ENCODE data around the gene IGFBP2.

IGFBP2 gene

GRCh38 chr2:216620786-216621185 is 12.4 kb upstream of the IGFBP2 start:
- no peak for DNase-seq (ENCODE audit: extremely low spot score)
- TF ChIP-seq FOXA1 (IDR thresholded peaks at IDR 0.05) (no peak), HDGF (IDR thresholded peaks at IDR 0.05; ENCODE audit: borderline replicate concordance) (no peak), ZNF384 (IDR thresholded peaks at IDR 0.05) (no peak), CTBP1 (IDR thresholded peaks at IDR 0.05; ENCODE audit: borderline replicate concordance) (no peak), NFRKB (IDR thresholded peaks at IDR 0.05) (no peak), BHLHE40 (IDR thresholded peaks at IDR 0.05; ENCODE audit: borderline replicate concordance) (no peak), ELF4 (IDR thresholded peaks at IDR 0.05) (no peak), L3MBTL2 (conservative IDR thresholded peaks at IDR 0.05) (no peak), ARNT (IDR thresholded peaks at IDR 0.05) (no peak), FOXK2 (IDR thresholded peaks at IDR 0.05) (no peak), PKNOX1 (IDR thresholded peaks at IDR 0.05) (no peak), SP1 (IDR thresholded peaks at IDR 0.05) (no peak), SUZ12 (IDR thresholded peaks at IDR 0.05) (no peak), FOXM1 (IDR thresholded peaks at IDR 0.05; ENCODE audit: borderline replicate concordance) (no peak), LEF1 (IDR thresholded peaks at IDR 0.05; ENCODE audit: borderline replicate concordance) (no peak), TARDBP (IDR thresholded peaks at IDR 0.05) (no peak)
- POLR2A ChIA-PET, result interaction anchor here (1.3 kb wide), 1 partner anchor 29 kb away, joined by 3 read pairs; no protein-coding TSS in a partner anchor
- CTCF ChIA-PET, result no interaction called here

GRCh38 chr2:216621292-216621691 is 11.9 kb upstream of the IGFBP2 start:
- ChIA-PET POLR2A (interaction anchor here (1.1 to 1.3 kb wide), 2 partner anchors 30 to 123 kb away, joined by 3 read pairs; partner anchors contain the start of gene RPL37A), CTCF (no interaction called here)
- TF ChIP-seq PKNOX1 (IDR thresholded peaks at IDR 0.05) (no peak), NFRKB (IDR thresholded peaks at IDR 0.05) (no peak), CTBP1 (IDR thresholded peaks at IDR 0.05; ENCODE audit: borderline replicate concordance) (no peak), SP1 (IDR thresholded peaks at IDR 0.05) (no peak), ZNF384 (IDR thresholded peaks at IDR 0.05) (no peak), HDGF (IDR thresholded peaks at IDR 0.05; ENCODE audit: borderline replicate concordance) (no peak), FOXK2 (IDR thresholded peaks at IDR 0.05) (no peak), L3MBTL2 (conservative IDR thresholded peaks at IDR 0.05) (no peak), FOXA1 (IDR thresholded peaks at IDR 0.05) (no peak), ELF4 (IDR thresholded peaks at IDR 0.05) (no peak), TARDBP (IDR thresholded peaks at IDR 0.05) (no peak), BHLHE40 (IDR thresholded peaks at IDR 0.05; ENCODE audit: borderline replicate concordance) (no peak), ARNT (IDR thresholded peaks at IDR 0.05) (no peak), FOXM1 (IDR thresholded peaks at IDR 0.05; ENCODE audit: borderline replicate concordance) (no peak), LEF1 (IDR thresholded peaks at IDR 0.05; ENCODE audit: borderline replicate concordance) (no peak), SUZ12 (IDR thresholded peaks at IDR 0.05) (no peak)
- no peak for DNase-seq (ENCODE audit: extremely low spot score)

- DNase-seq (ENCODE audit: extremely low spot score), result no peak
- CTCF ChIA-PET, result no interaction called here
- TF ChIP-seq FOXM1 (IDR thresholded peaks at IDR 0.05; ENCODE audit: borderline replicate concordance), result no peak
- no peak for TF ChIP-seq L3MBTL2 (conservative IDR thresholded peaks at IDR 0.05)
- TF ChIP-seq ARNT (IDR thresholded peaks at IDR 0.05), result no peak
- TF ChIP-seq SUZ12 (IDR thresholded peaks at IDR 0.05), result no peak
- no peak for TF ChIP-seq LEF1 (IDR thresholded peaks at IDR 0.05; ENCODE audit: borderline replicate concordance)
- no peak for TF ChIP-seq FOXA1 (IDR thresholded peaks at IDR 0.05)
- TF ChIP-seq SP1 (IDR thresholded peaks at IDR 0.05), result no peak
- TF ChIP-seq BHLHE40 (IDR thresholded peaks at IDR 0.05; ENCODE audit: borderline replicate concordance), result no peak
- no peak for TF ChIP-seq TARDBP (IDR thresholded peaks at IDR 0.05)
- POLR2A ChIA-PET, result no interaction called here
Observed at GRCh38 chr2:216622526-216622925, 10.7 kb upstream of the IGFBP2 start.

GRCh38 chr2:216624251-216624650 is 9.0 kb upstream of the IGFBP2 start:
- ChIA-PET CTCF (no interaction called here), POLR2A (no interaction called here)

GRCh38 chr2:216626168-216626874 is 6.9 kb upstream of the IGFBP2 start:
- ChIA-PET POLR2A (no interaction called here), CTCF (no interaction called here)
- no peak for TF ChIP-seq L3MBTL2 (conservative IDR thresholded peaks at IDR 0.05)
- TF ChIP-seq SUZ12 (IDR thresholded peaks at IDR 0.05), result no peak
- no peak for TF ChIP-seq BHLHE40 (IDR thresholded peaks at IDR 0.05; ENCODE audit: borderline replicate concordance)
- TF ChIP-seq ELF4 (IDR thresholded peaks at IDR 0.05), result no peak
- TF ChIP-seq ZNF384 (IDR thresholded peaks at IDR 0.05), result no peak
- no peak for TF ChIP-seq ARNT (IDR thresholded peaks at IDR 0.05)
- TF ChIP-seq FOXK2 (IDR thresholded peaks at IDR 0.05), result no peak
- no peak for TF ChIP-seq FOXM1 (IDR thresholded peaks at IDR 0.05; ENCODE audit: borderline replicate concordance)
- TF ChIP-seq HDGF (IDR thresholded peaks at IDR 0.05; ENCODE audit: borderline replicate concordance), result no peak
- no peak for TF ChIP-seq TARDBP (IDR thresholded peaks at IDR 0.05)
- no peak for TF ChIP-seq FOXA1 (IDR thresholded peaks at IDR 0.05)
- TF ChIP-seq NFRKB (IDR thresholded peaks at IDR 0.05), result no peak
- TF ChIP-seq CTBP1 (IDR thresholded peaks at IDR 0.05; ENCODE audit: borderline replicate concordance), result no peak
- TF ChIP-seq SP1 (IDR thresholded peaks at IDR 0.05), result no peak
- no peak for TF ChIP-seq PKNOX1 (IDR thresholded peaks at IDR 0.05)
- no peak for TF ChIP-seq LEF1 (IDR thresholded peaks at IDR 0.05; ENCODE audit: borderline replicate concordance)
- no peak for DNase-seq (ENCODE audit: extremely low spot score)

More at GRCh38 chr2:216624251-216624650, 9.0 kb upstream of the IGFBP2 start:
- TF ChIP-seq BHLHE40 (IDR thresholded peaks at IDR 0.05; ENCODE audit: borderline replicate concordance), result no peak
- no peak for TF ChIP-seq LEF1 (IDR thresholded peaks at IDR 0.05; ENCODE audit: borderline replicate concordance)
- no peak for TF ChIP-seq ARNT (IDR thresholded peaks at IDR 0.05)
- TF ChIP-seq SUZ12 (IDR thresholded peaks at IDR 0.05), result no peak
- no peak for TF ChIP-seq HDGF (IDR thresholded peaks at IDR 0.05; ENCODE audit: borderline replicate concordance)
- TF ChIP-seq PKNOX1 (IDR thresholded peaks at IDR 0.05), result no peak
- no peak for TF ChIP-seq FOXA1 (IDR thresholded peaks at IDR 0.05)
- no peak for TF ChIP-seq NFRKB (IDR thresholded peaks at IDR 0.05)
- no peak for DNase-seq (ENCODE audit: extremely low spot score)

Measured in HEK293T (cell line).